GM19328 (cell line): ENCODE measurements around the gene VEZF1.
A peak's percentile ranks its signal among the peaks of the same experiment; 100 is the strongest.
"Not testable (repeated sequence)": the region's sequence is repeated elsewhere in the genome, so short reads cannot be mapped to it uniquely, and the experiment has no call there.

Experiments used
- ATAC-seq: cut with Tn5 transposase; IDR thresholded peaks from one replicate; pipeline ENCODE4 v1.9.1; 2021; ENCODE audit warnings: mild to moderate bottlenecking, moderate library complexity; ENCODE audit not compliant: unreplicated experiment

VEZF1 gene

GRCh38 chr17:57974053-57974824 lies 13.8 kb downstream of the VEZF1 start:
- ATAC-seq, result not testable (repeated sequence)

- ATAC-seq, result no peak
Measured at GRCh38 chr17:57972151-57972550, 15.9 kb downstream of the VEZF1 start.

DNA sequence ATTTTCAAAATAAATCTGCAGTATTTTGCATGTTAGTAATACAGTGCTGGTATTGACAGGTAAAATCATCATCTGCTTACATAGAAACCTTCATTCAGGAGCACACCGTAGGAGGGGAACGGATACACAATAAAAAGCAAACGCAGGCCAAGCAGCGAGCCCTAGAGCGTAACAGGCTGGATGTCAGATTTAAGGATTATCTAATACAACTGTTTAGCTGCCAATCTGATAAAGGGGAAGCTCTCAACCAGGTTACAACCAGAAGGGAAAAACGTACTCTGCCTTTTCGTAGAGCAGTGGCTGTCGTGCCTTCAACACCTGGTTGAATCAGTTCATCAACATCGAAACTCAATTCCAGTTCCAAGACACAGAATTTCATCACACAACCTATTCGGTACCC lies 16.5 kb downstream of the VEZF1 start:
- no peak for ATAC-seq

- ATAC-seq, result no peak
Measured at GRCh38 chr17:57970710-57971109, 17.3 kb downstream of the VEZF1 start.

DNA sequence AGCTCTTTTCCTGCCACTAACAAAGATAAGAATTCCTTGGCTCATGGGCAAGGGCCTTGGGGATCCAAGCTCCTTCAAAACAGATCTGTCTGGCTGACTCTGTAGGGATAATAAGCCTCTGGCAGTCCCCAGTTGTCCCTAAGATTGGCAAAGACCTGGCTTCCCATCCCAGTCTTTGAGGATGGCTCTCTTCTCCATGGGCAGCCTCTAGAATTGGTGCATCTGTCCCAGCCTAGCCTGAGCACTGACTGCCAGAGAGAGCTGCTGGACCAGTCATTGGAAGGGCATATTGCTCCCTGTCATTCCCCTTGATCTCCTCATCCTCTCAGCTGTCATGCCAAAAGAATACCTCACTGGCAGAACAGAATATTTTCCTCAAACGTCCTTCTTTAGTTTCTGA lies 19.6 kb downstream of the VEZF1 start:
- no peak for ATAC-seq

GRCh38 chr17:57966875-57967274 lies 21.2 kb downstream of the VEZF1 start:
- no peak for ATAC-seq

- no peak for ATAC-seq
Measured at GRCh38 chr17:57966246-57966645, 21.8 kb downstream of the VEZF1 start.

DNA sequence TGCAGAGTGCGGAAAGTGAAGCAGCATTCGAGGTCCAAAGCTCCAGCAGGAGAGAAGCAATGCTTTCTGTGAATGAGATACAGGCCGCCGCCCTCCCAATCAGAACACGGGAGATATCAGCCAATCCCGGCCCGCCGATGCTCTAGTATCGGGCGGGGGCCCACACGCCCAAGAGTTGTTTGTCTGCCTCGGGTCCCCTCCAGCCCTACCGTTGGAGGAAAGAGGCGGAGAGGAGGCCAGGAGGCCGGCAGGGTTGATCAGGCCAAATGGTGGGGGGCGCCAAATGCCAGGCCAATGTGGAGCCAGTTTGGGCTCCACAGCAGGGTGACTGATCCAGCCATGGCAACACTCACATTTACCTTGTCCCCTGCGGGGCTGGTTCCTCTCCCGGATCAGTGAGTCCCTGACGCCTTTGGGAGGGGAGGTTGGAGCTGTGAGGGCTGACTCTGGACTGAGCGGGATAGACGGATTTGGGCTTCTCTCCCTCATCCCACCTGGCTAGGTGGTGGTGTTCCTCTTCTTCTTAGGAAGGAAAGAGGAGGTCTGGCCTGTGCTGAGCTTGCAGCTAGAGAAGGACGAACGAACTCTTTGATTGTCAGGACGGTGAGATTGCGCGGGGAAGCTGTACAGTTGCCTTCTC lies 22.4 kb downstream of the VEZF1 start:
- ATAC-seq, result no peak

DNA sequence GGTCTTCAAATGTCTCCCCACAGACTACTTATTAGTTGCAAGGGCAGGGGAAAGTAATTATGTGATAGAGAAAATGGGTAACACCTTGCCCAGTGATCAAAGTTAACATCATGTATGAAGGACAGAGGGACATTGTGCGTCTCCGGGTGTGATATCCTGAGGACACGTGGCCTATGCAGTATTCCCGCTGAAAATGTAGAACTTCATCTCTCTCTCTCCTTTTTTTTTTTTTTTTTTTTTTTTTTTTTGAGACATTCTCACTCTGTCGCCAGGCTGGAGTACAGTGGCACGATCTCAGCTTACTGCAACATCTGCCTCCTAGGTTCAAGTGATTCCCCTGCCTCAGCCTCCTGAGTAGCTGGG lies 24.9 kb downstream of the VEZF1 start:
- no peak for ATAC-seq

GRCh38 chr17:57962279-57963148 lies 25.5 kb downstream of the VEZF1 start:
- ATAC-seq, result no peak

DNA sequence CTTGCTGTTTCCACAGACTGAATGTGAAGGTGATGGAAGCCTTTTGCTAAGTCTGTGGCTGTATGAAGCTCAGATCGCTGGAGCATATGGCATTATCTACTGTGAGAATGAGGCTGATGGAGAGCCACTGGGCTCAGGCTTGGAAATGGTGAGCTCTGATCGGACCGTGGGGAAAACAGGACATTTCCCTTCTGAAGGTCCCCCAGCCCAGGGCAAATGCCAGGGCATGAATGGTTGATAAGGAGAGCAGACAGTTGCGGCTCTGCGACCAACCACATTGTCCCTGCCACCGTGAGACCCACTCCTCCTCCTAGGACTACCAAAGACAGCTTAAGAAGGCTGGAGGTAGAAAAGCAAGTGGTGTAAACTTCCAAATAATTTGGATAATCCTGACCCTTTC lies 28.1 kb downstream of the VEZF1 start:
- no peak for ATAC-seq

- not testable (repeated sequence) for ATAC-seq
Measured at GRCh38 chr17:57958391-57958790, 29.7 kb downstream of the VEZF1 start.

DNA sequence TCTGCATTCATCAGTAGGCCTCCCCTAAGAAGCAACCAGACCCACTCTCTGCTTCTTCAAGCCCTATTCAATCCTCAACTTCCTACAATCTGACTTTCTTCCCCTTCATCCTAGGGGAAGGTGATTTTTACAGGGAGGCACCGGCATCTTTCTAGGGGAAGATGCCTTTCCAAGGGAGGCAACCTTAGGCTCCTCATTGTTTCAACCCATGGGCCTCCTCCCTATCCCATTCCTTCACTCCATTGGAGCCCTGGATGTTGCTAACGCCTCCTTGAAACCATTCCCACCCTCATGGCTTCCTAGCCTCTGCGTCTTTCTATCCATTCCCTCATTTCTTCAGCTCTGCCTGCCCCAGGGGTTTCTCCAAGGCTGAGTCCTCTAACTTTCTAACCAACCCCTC lies 30.2 kb downstream of the VEZF1 start:
- no peak for ATAC-seq

DNA sequence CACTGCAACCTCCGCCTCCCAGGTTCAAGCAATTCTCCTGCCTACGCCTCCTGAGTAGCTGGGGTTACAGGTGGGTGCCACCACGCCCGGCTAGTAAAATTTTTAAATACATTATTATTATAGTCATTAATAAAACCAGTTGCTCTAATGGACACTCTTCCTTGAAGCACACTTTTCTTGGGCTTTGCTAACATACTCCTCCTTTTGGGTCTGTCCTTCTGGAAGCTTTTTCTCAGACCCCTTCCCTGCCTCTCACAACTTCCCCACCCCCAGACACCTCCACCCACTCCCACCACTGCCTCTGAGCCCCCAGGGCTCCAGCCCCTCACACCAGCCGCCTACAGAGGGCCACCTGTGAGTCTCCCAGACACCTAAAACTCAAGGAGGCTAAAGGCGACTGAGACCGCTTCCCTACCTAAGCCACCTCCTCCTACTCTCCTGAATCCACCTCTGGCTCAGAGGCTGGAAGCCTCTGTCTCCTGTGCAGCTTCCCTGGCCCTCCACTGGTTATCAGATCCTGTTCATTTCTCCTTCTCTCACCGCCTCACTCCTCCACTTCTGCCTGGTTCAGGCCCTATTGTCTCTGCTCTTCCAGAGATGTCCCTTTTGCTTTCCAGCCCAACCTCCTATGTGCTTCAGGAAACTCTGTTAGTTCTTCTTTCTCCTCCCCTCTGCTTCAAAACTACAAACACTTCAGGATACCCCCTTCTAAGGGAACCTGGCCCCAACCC lies 30.8 kb downstream of the VEZF1 start:
- no peak for ATAC-seq

DNA sequence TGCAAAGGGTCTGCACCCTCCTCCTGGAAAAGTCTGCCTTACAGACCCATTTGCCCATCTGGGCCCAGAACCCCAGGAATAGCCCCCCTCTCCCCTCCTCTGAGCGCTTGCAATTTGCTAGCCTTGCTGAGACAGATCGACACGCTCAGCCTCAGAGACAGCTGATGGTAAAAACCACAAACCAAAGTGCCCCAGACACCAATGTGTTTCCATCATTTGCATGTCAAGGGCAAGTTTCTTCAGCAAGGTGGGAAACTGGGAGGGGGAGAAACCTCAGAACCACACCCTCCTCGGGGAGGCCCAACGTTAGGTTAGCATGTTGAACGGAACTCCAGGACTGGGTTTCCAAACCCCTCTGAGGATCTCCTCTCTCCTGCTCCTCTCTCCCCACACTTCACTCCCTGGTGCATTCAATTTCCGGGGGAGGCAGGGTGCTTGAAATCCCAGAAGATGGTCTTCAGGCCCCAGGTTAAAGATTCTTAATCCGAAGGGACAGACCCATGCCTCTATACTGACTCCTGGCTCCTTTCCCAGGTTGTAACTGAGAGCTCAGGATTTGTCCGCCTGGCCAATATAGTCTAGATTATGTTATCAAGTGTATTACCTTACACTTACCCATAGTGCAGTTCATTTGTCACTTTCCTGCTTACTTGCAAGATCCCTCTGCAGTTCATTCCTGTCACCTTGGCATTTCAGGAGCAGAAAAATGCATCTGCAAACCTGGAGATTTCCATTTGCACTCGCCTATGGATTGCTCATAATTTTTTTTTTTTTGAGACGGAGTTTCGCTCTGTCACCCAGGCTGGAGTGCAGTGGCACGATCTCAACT lies 31.5 kb downstream of the VEZF1 start:
- peak; percentile 54 for ATAC-seq

DNA sequence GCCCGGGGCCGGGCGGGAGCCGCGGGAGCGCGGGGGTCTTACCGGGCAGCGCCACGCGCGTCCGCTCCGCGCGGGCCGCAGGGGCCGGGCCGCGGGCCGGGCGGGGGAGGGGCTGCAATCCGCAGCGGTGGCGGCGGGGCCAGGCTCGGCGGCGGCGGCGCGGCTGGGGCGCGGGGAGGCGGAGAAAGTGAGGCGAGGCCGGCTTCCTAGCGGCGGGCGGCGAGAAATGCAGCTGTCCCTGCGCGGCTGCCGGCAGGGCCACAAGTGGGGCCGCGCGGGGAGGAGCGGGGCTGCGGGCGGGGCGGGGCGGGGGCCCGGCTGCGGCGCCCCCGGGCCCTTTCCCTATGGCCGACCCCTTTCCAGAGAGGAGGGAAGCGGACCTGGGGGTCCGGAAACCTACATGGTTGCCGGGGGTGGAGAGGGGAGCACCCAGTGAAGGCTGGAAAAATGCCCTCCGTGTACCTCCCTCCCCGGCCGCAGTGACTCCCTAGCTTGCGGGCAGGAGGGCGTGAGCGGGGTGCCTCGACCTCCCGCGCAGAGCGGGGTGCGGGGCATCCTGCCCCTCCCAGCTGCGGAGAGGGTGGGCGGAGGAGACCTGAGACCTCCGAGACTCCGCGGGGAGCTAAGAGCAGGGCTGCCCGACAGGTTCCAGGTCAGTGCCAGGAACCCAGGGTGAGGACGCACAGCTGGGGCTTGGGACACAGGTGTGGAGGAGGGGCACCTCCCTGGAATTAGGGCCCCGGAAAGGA lies 32.7 kb downstream of the VEZF1 start, which contains the start of gene CUEDC1:
Gene CUEDC1, minus strand, starts transcription at position 230 of the 749 bp plus-strand sequence. CDS start 69,848 bp downstream, outside the sequence.
- no peak for ATAC-seq

DNA sequence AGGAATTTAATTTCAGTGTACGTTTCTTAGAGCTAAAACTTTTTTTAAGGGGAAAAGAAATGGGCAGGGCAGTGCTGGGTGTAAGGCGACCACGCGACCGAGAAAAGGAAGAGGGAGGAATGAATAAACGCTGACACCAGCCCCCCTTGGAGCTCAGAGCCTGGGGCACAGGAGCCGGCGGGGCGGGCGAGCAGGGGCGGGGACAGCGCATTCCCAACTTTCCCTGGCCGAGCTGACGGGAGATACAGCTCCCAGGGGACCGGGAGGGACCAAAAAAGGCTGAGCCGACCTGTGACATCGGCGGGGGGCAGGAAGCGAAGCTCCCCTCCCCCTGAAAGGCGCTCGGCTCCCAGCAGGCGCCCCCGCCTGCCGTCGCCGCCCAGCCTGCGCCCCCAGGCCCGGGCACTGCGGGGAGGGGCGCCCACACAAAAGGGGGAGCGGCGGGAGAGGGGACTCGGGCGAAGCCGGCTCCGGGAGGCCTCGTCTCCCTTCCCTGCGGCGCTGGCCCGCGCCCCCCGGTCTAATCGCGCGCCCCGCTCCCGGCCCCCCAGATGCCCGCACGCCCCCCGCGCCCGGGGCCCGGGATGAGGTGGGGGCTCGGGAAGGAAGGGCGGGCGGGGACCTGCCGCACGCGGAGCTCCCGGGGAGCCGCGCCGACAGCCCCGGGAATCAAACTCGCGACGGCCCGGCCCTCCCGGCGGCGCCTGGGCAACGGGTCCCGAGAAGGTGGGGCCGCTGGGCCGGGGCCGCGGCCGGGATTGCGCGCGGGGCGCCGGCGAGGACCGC lies 33.5 kb downstream of the VEZF1 start:
- ATAC-seq, result no peak

DNA sequence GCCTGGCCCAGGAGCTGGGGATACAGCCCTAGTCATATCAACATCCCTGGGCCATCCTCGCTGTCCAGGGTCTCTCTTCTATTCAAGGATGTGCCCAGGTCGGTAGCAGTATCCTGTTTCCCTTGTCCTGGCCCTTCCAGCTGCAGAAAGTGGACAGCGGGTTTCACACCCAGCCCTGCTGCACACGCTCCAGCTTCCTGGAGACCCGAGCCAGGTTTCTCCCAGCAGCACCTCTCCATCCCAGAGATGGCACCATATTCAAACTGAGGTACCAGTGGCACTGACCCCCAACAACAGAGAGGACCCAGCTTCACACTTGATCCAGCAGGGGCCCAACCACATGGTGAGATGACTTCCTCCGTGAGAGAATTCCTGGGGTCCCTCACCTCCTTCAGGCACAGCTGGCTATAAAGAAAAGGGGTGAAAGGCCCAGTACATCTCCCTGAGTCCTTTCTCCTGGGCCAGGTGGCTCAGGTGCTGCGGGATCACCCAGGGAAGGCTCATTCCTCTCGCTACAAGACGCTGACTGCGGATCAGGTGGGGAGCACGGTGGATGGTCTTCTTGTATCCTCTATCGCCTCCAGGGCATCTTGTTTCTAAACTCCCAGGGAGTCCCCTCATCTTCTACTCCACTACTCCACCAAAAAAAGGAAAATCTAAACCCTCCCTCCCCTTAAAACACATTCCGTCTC lies 34.2 kb downstream of the VEZF1 start:
- ATAC-seq, result no peak
